HepG2 (cell line): Measurements from ENCODE around the gene R3HDM1. TPM values are rescaled to one million over a fixed set of nuclear protein-coding genes. Genes with fewer than 3 reads are reported as not detected.

ENCODE experiments used
- ATAC-seq: fragments of 200-7000 bp; cut with Tn5 transposase; 3 replicates; pipeline ENCODE4 v1.9.1; 2020; ENCODE audit warnings: mild to moderate bottlenecking, moderate library complexity
- BruUV-seq: library from RNA; stranded (reverse); fragments of 400-500 nt; replicated peaks from 2 replicates; lab custom pipeline; 2021; lab: Mats Ljungman, UMichigan
- CTCF ChIA-PET: fragments of 300-600 bp; formaldehyde crosslinking; extraction: SDS; loops from one replicate; lab custom pipeline; 2021; ENCODE audit warnings: low total read pairs, inconsistent platforms, low intra/inter-chr PET ratio; lab: Yijun Ruan, JAX
- POLR2A ChIA-PET: fragments of 350-600 bp; sonication (Branson Sonifier 250); formaldehyde crosslinking; loops from one replicate; lab custom pipeline; 2020; ENCODE audit warnings: antibody characterized with exemption, inconsistent platforms; lab: Yijun Ruan, JAX
- DNase-seq: peaks from one replicate; pipeline ENCODE4 v3.0.0-alpha.2; 2015; ENCODE audit warnings: low spot score
- FAIRE-seq: peaks from 3 replicates; lab custom pipeline; 2011; peaks lifted over from hg19 to GRCh38; lab: Jason Lieb, UNC
- H2AFZ ChIP-seq: one replicate; pipeline ENCODE4 v1.6.1; 2011; ENCODE audit warnings: low read length, inconsistent platforms
- H3K27ac ChIP-seq: fragments of 300-600 bp; 3 replicates; pipeline ENCODE4 v1.8.0; 2011; ENCODE audit warnings: mixed run types, mild to moderate bottlenecking, mixed read lengths, low read length, inconsistent platforms; ENCODE audit not compliant: insufficient read depth; ENCODE audit errors: extremely low read length
- H3K27me3 ChIP-seq, 2 experiments: fragments of 200-600 bp in 1 of 2; 2 replicates in 1 of 2; 3 replicates in 1 of 2; pipeline versions ENCODE4 v1.6.0 to v1.8.0; 2011; ENCODE audit warnings: low read length in 2 of 2, mild to moderate bottlenecking in 2 of 2, moderate library complexity in 2 of 2, inconsistent platforms in 1 of 2; ENCODE audit not compliant: insufficient read depth in 2 of 2, control insufficient read depth in 1 of 2
- H3K36me3 ChIP-seq, 2 experiments: fragments of 200-600 bp in 1 of 2; replicated peaks in 1 of 2; 2 replicates in 1 of 2; 3 replicates in 1 of 2; pipeline versions ENCODE4 v1.5.1 to v1.8.0; 2011; ENCODE audit warnings: low read length in 2 of 2, inconsistent platforms in 1 of 2; ENCODE audit not compliant: insufficient read depth in 2 of 2, control insufficient read depth in 1 of 2
- H3K4me1 ChIP-seq: 2 replicates; pipeline ENCODE4 v1.5.1; 2012; ENCODE audit warnings: low read length, inconsistent platforms; ENCODE audit not compliant: insufficient read depth
- H3K4me2 ChIP-seq: 2 replicates; pipeline ENCODE4 v1.6.0; 2011; ENCODE audit warnings: low read depth, low read length, inconsistent platforms
- H3K4me3 ChIP-seq, 3 experiments: fragments of 200-600 bp in 1 of 3; sonication (generic), shearing (Covaris generic) in 1 of 3; replicated peaks in 1 of 3; 2 replicates each; pipeline ENCODE4 v1.5.1; 2011 to 2016; ENCODE audit warnings: low read length in 3 of 3, inconsistent platforms in 2 of 3, low read depth in 2 of 3, mild to moderate bottlenecking in 2 of 3, control low read depth in 1 of 3, mixed read lengths in 1 of 3; ENCODE audit not compliant: insufficient read depth in 1 of 3
- H3K79me2 ChIP-seq: one replicate; pipeline ENCODE4 v1.6.1; 2011; ENCODE audit warnings: low read length, inconsistent platforms; ENCODE audit not compliant: insufficient read depth
- H3K9ac ChIP-seq: 2 replicates; pipeline ENCODE4 v1.6.0; 2011; ENCODE audit warnings: mild to moderate bottlenecking, low read depth, low read length, inconsistent platforms; ENCODE audit not compliant: insufficient read depth
- H3K9me3 ChIP-seq: 2 replicates; pipeline ENCODE4 v1.5.1; 2012; ENCODE audit warnings: mild to moderate bottlenecking, low read length
- H4K20me1 ChIP-seq: 2 replicates; pipeline ENCODE4 v1.6.0; 2011; ENCODE audit warnings: inconsistent platforms, mild to moderate bottlenecking, low read length, moderate library complexity; ENCODE audit not compliant: insufficient read depth
- ATAD3A ChIP-seq: sonication (generic); formaldehyde crosslinking; IDR thresholded peaks from 2 replicates; pipeline ENCODE4 v1.4.0; 2020; ENCODE audit warnings: missing genetic modification reagents
- HDAC6 ChIP-seq: fragments of 200-600 bp; sonication (generic); IDR thresholded peaks from 2 replicates; pipeline ENCODE4 v1.7.0; 2017; ENCODE audit warnings: mild to moderate bottlenecking, antibody characterized with exemption, low read length, low read depth
- KLF12 ChIP-seq: sonication (generic); formaldehyde crosslinking; IDR thresholded peaks from 2 replicates; pipeline ENCODE4 v1.4.0; 2020; ENCODE audit warnings: missing genetic modification reagents, borderline replicate concordance
- MAFF ChIP-seq: IDR thresholded peaks from 2 replicates; pipeline ENCODE4 v1.6.1; 2011; ENCODE audit warnings: low read depth, low read length, improper control_type of control experiment
- MAFK ChIP-seq, 2 experiments: IDR thresholded peaks in 1 of 2; conservative IDR thresholded peaks in 1 of 2; 2 replicates each; pipeline ENCODE4 v1.6.1; 2011; ENCODE audit warnings: improper control_type of control experiment in 2 of 2, low read length in 2 of 2
- PHF8 ChIP-seq: sonication (generic); formaldehyde crosslinking; IDR thresholded peaks from 2 replicates; pipeline ENCODE4 v1.5.0; 2020; ENCODE audit warnings: missing genetic modification reagents
- RAD51 ChIP-seq: fragments of 450-650 bp; IDR thresholded peaks from 2 replicates; pipeline ENCODE4 v1.6.1; 2016; ENCODE audit warnings: borderline replicate concordance
- RBM39 ChIP-seq: fragments of 200-400 bp; formaldehyde crosslinking; IDR thresholded peaks from one replicate; pipeline ENCODE4 v1.6.1; 2018; ENCODE audit warnings: antibody characterized with exemption, mild to moderate bottlenecking, low read depth, low read length; ENCODE audit not compliant: poor library complexity, severe bottlenecking
- WIZ ChIP-seq: sonication (generic); formaldehyde crosslinking; IDR thresholded peaks from 2 replicates; pipeline ENCODE4 v1.5.1; 2020; ENCODE audit warnings: mild to moderate bottlenecking, missing genetic modification reagents
- ZFX ChIP-seq: sonication (generic); formaldehyde crosslinking; IDR thresholded peaks from 2 replicates; pipeline ENCODE4 v1.4.0; 2020; ENCODE audit warnings: mild to moderate bottlenecking, low read depth, missing genetic modification reagents, moderate library complexity
- ZNF841 ChIP-seq: sonication (generic); formaldehyde crosslinking; IDR thresholded peaks from 2 replicates; pipeline ENCODE4 v1.8.1; 2023; ENCODE audit warnings: missing genetic modification reagents, borderline replicate concordance
- ZZZ3 ChIP-seq: sonication (generic); formaldehyde crosslinking; IDR thresholded peaks from 2 replicates; pipeline ENCODE4 v1.4.0; 2020; ENCODE audit warnings: missing genetic modification reagents, mild to moderate bottlenecking, borderline replicate concordance
- WGBS: methylation state at CpG from one replicate; pipeline ENCODE4 v1.1.6; 2017; ENCODE audit warnings: low lambda C conversion rate; 5-methylcytosine and 5-hydroxymethylcytosine counted together
- in situ Hi-C: cut with HindIII; loops from 2 replicates; pipeline ENCODE4 v1.10.0; 2017; ENCODE audit warnings: low pct_unique_long_range_greater_than_20kb; ENCODE audit not compliant: extremely low pct_ligation_motif_present
- intact Hi-C: fragments of 100-400 bp; cut with micrococcal nuclease; formaldehyde crosslinking; loops from one replicate; pipeline ENCODE4 v1.10.0; 2022; ENCODE audit not compliant: unreplicated experiment
- polyA plus RNA-seq, 8 experiments: library from polyadenylated mRNA; depleted of rRNA in 3 of 8; stranded (reverse) in 7 of 8; unstranded in 1 of 8; fragments of >200 nt; fragmentation: Illumina TruSeq in 4 of 8; extraction: Trizol in 4 of 8; gene quantifications; 2 replicates each; pipeline versions ENCODE4 v1.2.1 to v1.2.3, GENCODE V29; 2011 to 2016; ENCODE audit warnings: low read depth in 4 of 8, missing spikeins in 1 of 8, mixed read lengths in 1 of 8; ENCODE audit not compliant: insufficient read depth in 1 of 8
- total RNA-seq, 5 experiments: library from RNA; depleted of rRNA; stranded (reverse); fragments of >200 nt; fragmentation: Illumina TruSeq; extraction: Trizol; gene quantifications; 2 replicates each; pipeline ENCODE4 v1.2.3, GENCODE V29; 2016; ENCODE audit warnings: low read depth in 1 of 5

The R3HDM1 gene
- total and polyA plus RNA-seq, 2 of the 13 experiments (the other 11 are each of a cell fraction or from before 2014, with no cell fraction given), result 15.7 to 54.3 TPM

DNA sequence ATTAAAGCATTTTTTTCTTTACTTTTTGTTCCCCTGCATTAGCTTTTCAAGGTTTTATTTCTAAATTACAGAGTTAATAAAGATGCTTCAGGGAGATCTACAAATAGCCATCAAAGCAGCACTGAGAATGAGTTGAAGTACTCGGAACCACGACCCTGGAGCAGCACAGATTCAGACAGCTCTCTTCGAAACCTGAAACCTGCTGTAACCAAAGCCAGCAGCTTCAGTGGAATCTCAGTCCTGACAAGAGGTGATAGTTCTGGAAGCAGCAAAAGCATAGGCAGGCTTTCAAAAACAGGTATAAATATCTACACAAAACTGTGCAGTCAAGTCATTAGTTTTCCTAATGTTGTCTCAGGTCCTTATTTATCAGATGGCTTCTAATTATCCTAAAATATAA lies 107.5 kb downstream of the R3HDM1 start (continued):
- TF ChIP-seq RBM39, result no peak
- TF ChIP-seq KLF12 (CRISPR knock-in tag), result no peak
- no peak for TF ChIP-seq ZZZ3
- TF ChIP-seq HDAC6, result no peak
- TF ChIP-seq PHF8, result no peak
- no peak for TF ChIP-seq ATAD3A (CRISPR knock-in tag)
- TF ChIP-seq WIZ (CRISPR knock-in tag), result no peak

DNA sequence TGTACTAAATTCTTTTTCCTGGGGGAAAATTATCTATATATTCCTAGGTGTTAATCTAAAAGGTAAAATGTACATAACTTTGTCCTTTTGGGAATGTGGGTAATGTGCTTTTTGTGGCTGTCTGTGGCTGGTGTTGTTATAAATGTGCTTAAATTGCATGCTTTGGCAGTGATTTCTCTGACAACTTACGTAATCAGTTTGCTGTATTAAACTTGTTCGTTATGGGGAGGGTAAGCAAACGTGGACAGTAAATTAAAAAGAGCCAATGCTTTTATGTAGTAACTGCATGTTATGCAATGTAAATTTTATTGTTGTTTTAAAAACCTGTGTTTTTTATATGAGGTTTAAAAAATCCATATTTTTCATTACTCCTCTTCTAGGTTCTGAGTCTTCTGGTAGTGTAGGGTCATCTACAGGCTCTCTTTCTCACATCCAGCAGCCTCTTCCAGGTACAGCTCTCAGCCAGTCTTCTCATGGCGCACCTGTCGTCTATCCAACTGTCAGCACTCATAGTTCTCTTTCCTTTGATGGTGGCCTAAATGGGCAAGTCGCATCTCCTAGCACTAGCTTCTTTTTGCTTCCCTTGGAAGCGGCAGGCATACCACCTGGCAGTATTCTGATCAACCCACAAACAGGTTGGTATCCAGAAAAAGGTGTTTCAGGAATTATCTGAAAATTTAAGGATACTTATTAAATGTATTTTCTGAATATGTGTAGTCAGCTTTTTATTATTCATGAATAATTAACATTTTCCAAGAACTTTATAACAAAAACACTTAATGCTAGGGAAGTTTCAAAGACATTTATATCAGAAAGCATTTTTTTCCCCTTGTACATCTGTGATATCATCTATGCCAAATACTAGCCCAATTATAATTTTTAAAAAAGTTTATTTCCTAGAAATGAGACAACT lies 110.1 kb downstream of the R3HDM1 start:
- POLR2A ChIA-PET, result no interaction called here
- Histone ChIP-seq H3K36me3 (peaks cover 6 to 37% of the 10 kb centered on the region in 2 experiments; a peak in 4 of 5 replicates), H3K27ac (no peak overlapping the region), H3K9me3 (no peaks in the 10 kb centered on the region), H3K4me1 (no peaks in the 10 kb centered on the region), H3K79me2 (no peaks in the 10 kb centered on the region), H3K9ac (no peak overlapping the region), H2AFZ (no peak overlapping the region), H3K4me3 (no peak overlapping the region), H3K27me3 (no peaks in the 10 kb centered on the region), H3K4me2 (no peak overlapping the region), H4K20me1 (no peaks in the 10 kb centered on the region)
- intact Hi-C loops, result no loop called here
- DNase-seq, result no peak
- CTCF ChIA-PET, result no interaction called here
- no peak for ATAC-seq
- no TSS peak for BruUV-seq
- no peak for FAIRE-seq
- in situ Hi-C loops, result no loop called here
- 97% methylated on average over 7 of the region's 7 CpGs for WGBS
- TF ChIP-seq MAFF (peak; percentile 59; the same call in 1 of the 2 replicates), RAD51 (no peak), MAFK (conservative IDR thresholded peaks at IDR 0.05 in 1 of 2, IDR thresholded peaks at IDR 0.05 in 1 of 2; ENCODE audit: low read length in 2 of 2) (peak; percentile 9 to 74; a peak in 2 of 4 replicates), ZFX (no peak), ZNF841 (CRISPR knock-in tag) (no peak)
- TF ChIP-seq, all 625 proteins: peak for 2
